SK-N-MC (cell line): ENCODE results near the gene CIB4.

Experiments
- DNase-seq: peaks from one replicate; pipeline ENCODE4 v3.0.0-alpha.2; 2011; ENCODE audit warnings: low read depth, low spot score
- H3K27ac ChIP-seq: fragments of 200-600 bp; sonication (generic); 2 replicates; pipeline ENCODE4 v1.5.1; 2016; ENCODE audit warnings: mixed run types
- H3K36me3 ChIP-seq: fragments of 200-600 bp; sonication (generic); 2 replicates; pipeline ENCODE4 v1.6.1; 2017; ENCODE audit warnings: antibody characterized with exemption, low read length, mixed read lengths; ENCODE audit not compliant: insufficient read depth
- H3K4me3 ChIP-seq: fragments of 200-600 bp; sonication (generic); 2 replicates; pipeline ENCODE4 v1.5.1; 2016
- H3K9ac ChIP-seq: fragments of 200-600 bp; sonication (generic); 2 replicates; pipeline ENCODE4 v1.8.0; 2017; ENCODE audit warnings: mixed run types, mixed read lengths; ENCODE audit not compliant: insufficient read length
- H3K9me3 ChIP-seq: fragments of 200-600 bp; sonication (generic); 2 replicates; pipeline ENCODE4 v1.6.1; 2017; ENCODE audit warnings: low read depth, mild to moderate bottlenecking, antibody characterized with exemption, low read length, moderate library complexity, mixed read lengths
- EZH2 ChIP-seq: fragments of 200-600 bp; sonication (generic); IDR thresholded peaks from one replicate; pipeline ENCODE4 v1.6.1; 2017; ENCODE audit warnings: antibody characterized with exemption
- FOXP2 ChIP-seq: optimal IDR thresholded peaks from 2 replicates; pipeline ENCODE3; 2011; ENCODE audit warnings: mild to moderate bottlenecking, moderate library complexity; ENCODE audit not compliant: insufficient read depth; ENCODE audit errors: extremely low read length, control extremely low read depth
- POLR2AphosphoS5 ChIP-seq: IDR thresholded peaks from 2 replicates; pipeline ENCODE4 v1.6.1; 2012; ENCODE audit warnings: mild to moderate bottlenecking, low read depth, low read length, borderline replicate concordance

CIB4 gene

DNA sequence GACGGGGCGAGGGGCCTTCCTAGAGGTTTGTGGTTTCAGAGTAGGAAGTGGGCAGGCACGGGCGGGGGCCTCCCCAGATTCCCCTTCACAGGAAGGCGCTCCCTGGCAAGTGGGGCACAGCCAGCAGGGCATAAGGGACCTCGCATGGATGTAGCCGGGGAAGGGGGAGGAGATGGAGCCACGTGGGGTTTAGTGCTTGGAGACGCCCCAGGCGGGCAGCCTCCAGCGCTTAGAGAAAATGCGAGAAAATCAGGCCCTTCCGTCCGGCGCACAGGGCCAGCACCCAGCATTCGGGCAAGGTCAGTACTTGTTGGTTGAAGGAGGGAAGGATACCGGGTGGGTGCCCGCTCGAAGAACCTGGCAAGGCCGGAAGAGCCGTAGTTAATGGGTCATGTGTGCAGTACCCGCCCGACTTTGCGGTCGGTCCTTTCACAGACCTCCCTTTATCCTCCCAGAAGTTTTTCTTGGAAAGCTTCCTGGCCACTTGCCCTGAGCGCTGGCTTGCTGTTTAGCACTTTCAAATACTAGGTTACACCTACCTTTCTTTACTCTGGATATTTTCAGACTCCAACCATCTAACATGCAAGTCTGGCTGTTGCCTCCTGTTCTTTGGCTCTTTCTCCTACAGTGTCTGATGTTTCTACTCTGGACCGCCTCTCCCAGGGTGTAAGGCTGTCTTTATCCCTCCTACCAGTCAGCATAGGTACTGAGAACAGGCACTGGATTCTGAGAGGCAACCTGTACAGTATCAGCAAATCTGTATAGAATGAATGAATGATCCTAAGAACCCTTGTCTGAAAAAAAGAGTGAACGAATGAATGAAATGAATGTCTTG is 78.1 kb downstream of the CIB4 start:
- H3K4me3 ChIP-seq = no peak overlapping the region
- H3K9ac ChIP-seq = no peak overlapping the region
- DNase-seq = no peak
- no peak overlapping the region for H3K27ac ChIP-seq
- H3K9me3 ChIP-seq = no peaks in the 10 kb centered on the region
- H3K36me3 ChIP-seq = no peaks in the 10 kb centered on the region
- TF ChIP-seq EZH2 (no peak), POLR2AphosphoS5 (no peak), FOXP2 (no peak)

DNA sequence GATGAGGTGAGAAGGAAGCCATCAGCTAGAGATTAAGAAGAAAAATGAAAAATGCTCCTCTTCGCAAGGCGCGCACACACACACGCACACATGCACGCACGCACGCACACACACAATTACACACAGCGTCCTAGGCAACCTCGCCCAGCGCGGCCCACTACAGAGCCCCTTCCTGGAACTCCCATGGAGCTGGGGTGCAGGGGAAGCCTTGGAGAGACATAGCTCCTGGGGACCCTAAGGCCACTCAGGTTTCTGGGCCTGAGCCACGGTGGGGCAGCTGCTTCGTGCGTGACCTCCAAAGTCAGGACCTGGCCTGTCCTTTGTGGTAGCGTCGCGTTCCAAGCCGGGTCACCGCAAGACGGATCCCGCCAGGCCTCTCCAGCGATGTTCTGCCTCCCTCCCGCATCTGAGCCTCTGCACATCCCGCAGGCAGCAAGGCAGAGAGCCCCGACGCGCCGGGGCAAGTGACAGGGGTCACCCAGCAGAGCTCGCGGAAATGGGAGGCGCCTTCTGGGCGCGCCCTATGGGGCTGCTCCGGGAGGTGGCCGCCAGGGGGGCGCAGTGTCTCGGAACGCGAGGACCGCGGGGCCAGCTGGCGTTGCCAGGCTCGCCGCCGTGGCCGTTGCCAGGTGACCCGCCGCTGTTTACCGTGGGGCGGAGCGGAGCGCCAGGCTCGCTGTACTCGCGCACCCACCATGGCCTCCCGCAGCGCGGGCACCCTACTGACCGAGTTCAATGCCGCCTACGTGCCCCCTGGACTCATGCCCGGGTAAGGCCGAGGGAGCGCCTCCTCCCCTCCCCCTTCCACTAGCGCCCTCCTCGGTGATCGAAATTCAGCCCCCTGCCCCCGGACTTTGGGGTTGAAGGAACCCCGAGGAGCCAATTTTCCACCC is 79.0 kb downstream of the CIB4 start:
- H3K27ac ChIP-seq = no peak overlapping the region
- TF ChIP-seq FOXP2 = no peak
- TF ChIP-seq POLR2AphosphoS5 = no peak
- no peak for TF ChIP-seq EZH2
- no peak for DNase-seq
- H3K9ac ChIP-seq = no peak overlapping the region
- no peak overlapping the region for H3K4me3 ChIP-seq
- no peaks in the 10 kb centered on the region for H3K9me3 ChIP-seq
- H3K36me3 ChIP-seq = no peaks in the 10 kb centered on the region

DNA sequence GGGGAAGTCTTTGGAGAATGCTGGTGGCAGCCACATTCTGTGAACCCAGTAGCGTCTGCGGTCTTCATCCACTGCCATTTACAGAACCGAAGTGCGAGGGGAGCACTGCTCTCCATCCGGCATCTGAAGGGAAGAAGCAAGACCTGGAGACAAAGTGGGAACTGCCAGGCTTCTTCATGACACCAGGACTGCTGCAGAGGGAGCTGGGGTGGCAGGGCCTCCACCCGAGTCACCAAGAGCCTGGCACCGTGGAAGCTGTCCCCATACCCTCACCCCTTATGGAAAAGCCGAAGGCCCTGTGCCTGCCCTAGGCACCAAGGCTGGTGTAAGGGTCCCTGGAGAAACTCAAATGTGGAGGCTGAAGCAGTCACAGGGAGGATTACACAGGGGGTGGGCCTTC is 79.8 kb downstream of the CIB4 start:
- Histone ChIP-seq H3K36me3 (no peaks in the 10 kb centered on the region), H3K27ac (no peak overlapping the region), H3K9me3 (no peaks in the 10 kb centered on the region), H3K4me3 (no peak overlapping the region), H3K9ac (no peak overlapping the region)
- no peak for DNase-seq
- TF ChIP-seq EZH2 (no peak), POLR2AphosphoS5 (no peak), FOXP2 (no peak)

DNA sequence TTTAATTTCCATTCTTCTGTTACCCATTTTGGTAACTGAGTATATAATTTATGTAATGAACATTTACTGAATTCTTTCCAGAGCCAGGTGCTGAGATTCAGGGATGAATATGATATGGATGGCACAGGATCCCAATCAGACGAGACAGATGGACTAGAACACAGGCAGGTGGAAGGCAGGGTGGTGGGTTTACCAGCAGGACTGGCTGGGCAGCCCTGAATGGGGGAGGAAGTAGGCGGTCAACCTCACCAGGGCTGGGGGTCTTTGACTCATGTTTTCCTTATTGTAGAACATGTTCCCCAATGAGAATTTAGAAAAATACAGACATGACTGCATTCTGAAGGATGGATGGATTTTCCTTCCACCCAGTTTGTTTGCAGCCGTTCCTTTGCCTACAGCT is 80.3 kb downstream of the CIB4 start:
- TF ChIP-seq EZH2 (no peak), POLR2AphosphoS5 (no peak), FOXP2 (no peak)
- Histone ChIP-seq H3K27ac (no peak overlapping the region), H3K36me3 (no peaks in the 10 kb centered on the region), H3K9ac (no peak overlapping the region), H3K4me3 (no peak overlapping the region), H3K9me3 (no peaks in the 10 kb centered on the region)
- DNase-seq = no peak

DNA sequence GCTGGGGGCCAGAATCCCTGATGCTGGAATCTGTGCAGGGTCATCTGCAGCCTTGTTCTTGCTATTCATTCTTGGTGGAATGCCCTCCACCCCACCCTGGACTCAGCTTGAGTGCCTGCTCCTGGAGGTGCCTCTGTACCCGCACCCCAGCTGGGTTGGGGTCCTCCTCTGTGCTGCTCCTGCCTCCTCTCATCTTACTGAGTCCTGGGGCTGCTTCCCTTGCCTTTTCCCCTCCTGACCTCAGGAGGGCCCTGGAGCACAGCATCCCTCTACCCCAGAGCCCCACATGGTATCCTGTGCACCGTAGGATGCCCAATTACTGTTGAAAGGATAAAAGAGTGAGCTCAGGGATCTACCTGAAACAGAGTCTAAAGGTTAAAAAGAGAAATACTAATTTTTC is 81.6 kb downstream of the CIB4 start:
- no peak overlapping the region for H3K9ac ChIP-seq
- H3K36me3 ChIP-seq = no peaks in the 10 kb centered on the region
- no peaks in the 10 kb centered on the region for H3K9me3 ChIP-seq
- H3K4me3 ChIP-seq = no peak overlapping the region
- no peak for DNase-seq
- TF ChIP-seq POLR2AphosphoS5 (no peak), FOXP2 (no peak), EZH2 (no peak)
- no peak overlapping the region for H3K27ac ChIP-seq

DNA sequence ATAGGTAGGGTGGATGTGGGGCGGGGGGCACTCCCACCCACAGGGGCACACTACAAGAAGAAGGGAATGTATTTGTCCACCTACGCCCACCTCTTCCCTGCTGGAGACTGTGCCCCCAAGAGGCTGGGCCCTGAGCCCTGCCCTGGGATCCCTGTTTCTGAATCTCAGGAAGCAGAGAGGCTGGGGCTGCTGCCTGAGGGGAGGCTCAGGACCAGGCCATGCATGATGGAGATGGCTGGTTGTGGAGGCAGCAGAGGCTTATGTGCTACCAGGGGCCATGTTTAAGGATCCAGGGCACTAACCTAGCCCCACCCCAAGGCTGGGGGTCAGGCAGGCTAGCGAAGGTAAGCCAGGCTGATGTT is 82.1 kb downstream of the CIB4 start:
- Histone ChIP-seq H3K4me3 (no peak overlapping the region), H3K27ac (no peak overlapping the region), H3K9ac (no peak overlapping the region), H3K9me3 (no peaks in the 10 kb centered on the region), H3K36me3 (no peaks in the 10 kb centered on the region)
- no peak for DNase-seq
- TF ChIP-seq POLR2AphosphoS5 (no peak), EZH2 (no peak), FOXP2 (no peak)

DNA sequence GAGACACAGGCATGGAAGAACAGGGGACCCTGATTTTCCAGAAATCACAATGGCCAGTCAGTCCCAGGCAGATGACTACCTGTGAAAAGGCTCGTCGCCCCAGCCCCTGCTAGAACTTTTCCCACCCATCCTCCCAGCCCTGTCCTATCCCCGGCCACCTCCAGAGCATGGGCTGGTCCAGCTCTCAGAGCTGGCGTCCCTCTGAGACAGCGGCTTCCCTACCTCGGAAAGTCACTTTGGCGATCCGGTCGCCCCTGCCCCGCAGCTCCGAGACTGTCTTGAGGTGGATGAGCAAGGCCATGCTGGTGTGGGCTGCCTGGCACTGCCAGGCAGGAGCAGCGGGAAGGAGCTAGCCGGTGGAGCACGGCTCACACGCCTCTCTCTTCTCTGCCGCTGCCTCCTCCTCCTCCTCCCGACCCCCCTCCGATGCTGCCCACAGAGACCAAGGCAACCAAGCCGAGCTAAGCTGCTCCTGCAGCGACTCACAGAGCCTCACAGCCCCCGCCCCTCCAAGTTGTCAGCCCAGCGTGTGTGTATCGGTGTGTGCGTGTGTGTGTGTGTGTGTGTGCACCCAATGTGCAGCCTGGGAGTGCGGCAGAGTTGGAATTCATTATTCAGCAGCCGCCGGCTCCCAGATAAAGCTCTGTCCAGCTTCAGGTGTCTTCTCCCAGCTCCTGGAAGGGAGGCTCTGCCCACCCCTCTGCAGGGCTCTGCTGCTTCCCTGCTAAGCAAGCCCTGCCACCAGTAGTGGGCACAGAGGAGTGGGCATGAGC is 82.7 kb downstream of the CIB4 start:
- no peak overlapping the region for H3K9ac ChIP-seq
- no peaks in the 10 kb centered on the region for H3K9me3 ChIP-seq
- H3K27ac ChIP-seq = no peak overlapping the region
- no peak for DNase-seq
- TF ChIP-seq POLR2AphosphoS5 = no peak
- no peak for TF ChIP-seq FOXP2
- no peak for TF ChIP-seq EZH2
- no peak overlapping the region for H3K4me3 ChIP-seq
- H3K36me3 ChIP-seq = no peaks in the 10 kb centered on the region

DNA sequence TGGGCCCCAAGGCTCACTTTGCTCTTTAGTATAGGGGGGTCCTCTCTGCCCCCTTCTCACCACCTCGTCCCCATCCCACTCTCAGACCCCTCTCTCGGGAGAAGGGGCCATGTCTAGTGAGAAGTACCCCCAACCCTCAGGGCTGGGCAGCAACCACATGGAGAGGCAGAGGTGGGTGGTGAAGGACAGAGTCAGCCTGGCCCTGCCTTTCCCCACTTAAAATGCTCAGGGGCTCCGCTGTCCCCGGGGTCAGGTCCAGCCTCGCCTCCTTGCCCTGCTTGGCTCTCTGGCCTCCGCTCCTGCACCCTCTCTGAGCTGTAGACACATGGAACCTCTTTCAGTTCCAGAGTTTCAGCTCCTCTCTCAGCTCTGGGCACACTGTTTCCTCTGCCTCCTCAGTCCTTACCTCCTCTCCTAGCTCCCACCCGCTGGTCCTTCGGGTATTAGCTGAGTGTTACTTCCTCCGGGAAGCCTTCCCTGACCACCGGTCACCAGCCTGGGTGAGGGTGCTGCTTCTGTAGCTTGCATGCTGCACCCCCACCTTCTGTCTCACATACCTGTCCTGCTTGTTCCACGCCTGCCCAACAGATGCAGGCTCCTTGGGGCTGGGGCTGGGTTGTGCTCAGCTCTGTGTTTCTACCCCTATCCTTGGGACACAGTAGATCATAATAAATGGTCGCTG is 83.8 kb downstream of the CIB4 start:
- Histone ChIP-seq H3K9ac (no peak overlapping the region), H3K9me3 (no peaks in the 10 kb centered on the region), H3K27ac (no peak overlapping the region), H3K4me3 (no peak overlapping the region), H3K36me3 (no peaks in the 10 kb centered on the region)
- DNase-seq = no peak
- TF ChIP-seq EZH2 = no peak
- TF ChIP-seq POLR2AphosphoS5 = no peak
- no peak for TF ChIP-seq FOXP2
